Vagina (tissue), 2 donors: Measurements from ENCODE around the gene CTNNA3. TPM values are rescaled to one million over a fixed set of nuclear protein-coding genes. Genes with fewer than 3 reads are reported as not detected.

Experiments
- DNase-seq, 2 donors: peaks; one replicate each; pipeline ENCODE4 v3.0.0-alpha.2; 2017; ENCODE audit errors: extremely low spot score in 2 of 2
- H3K27ac ChIP-seq: fragments of 200-600 bp; sonication (generic); one replicate; pipeline ENCODE4 v1.5.1; 2019
- H3K27me3 ChIP-seq: fragments of 200-600 bp; sonication (generic); one replicate; pipeline ENCODE4 v1.5.1; 2019
- H3K36me3 ChIP-seq, 2 donors: fragments of 200-600 bp; sonication (generic); one replicate each; pipeline ENCODE4 v1.5.1; 2017 to 2019
- H3K4me1 ChIP-seq: fragments of 200-600 bp; sonication (generic); one replicate; pipeline ENCODE4 v1.5.1; 2019
- H3K4me3 ChIP-seq, 2 donors: fragments of 200-600 bp; sonication (generic); 1 replicate in 1 of 2; 2 replicates in 1 of 2; pipeline ENCODE4 v1.5.1; 2016 to 2019
- H3K9me3 ChIP-seq: fragments of 200-600 bp; sonication (generic); one replicate; pipeline ENCODE4 v1.5.1; 2019
- POLR2A ChIP-seq, 2 donors: fragments of 450-650 bp; IDR thresholded peaks; one replicate each; pipeline ENCODE4 v1.6.1; 2017; ENCODE audit warnings: antibody characterized with exemption in 2 of 2, mild to moderate bottlenecking in 2 of 2, moderate library complexity in 2 of 2
- POLR2AphosphoS5 ChIP-seq, 2 donors: sonication (generic); formaldehyde crosslinking; IDR thresholded peaks; one replicate each; pipeline ENCODE4 v1.9.0; 2017; ENCODE audit warnings: antibody characterized with exemption in 2 of 2, mild to moderate bottlenecking in 2 of 2, low read depth in 1 of 2; ENCODE audit not compliant: insufficient read depth in 1 of 2
- intact Hi-C: fragments of 100-400 bp; cut with DNase I; formaldehyde crosslinking; loops from one replicate; pipeline ENCODE4 v1.15.1; 2023
- total RNA-seq: library from RNA; depleted of rRNA; stranded (reverse); fragments of >200 nt; gene quantifications from one replicate; pipeline ENCODE4 v1.2.3, GENCODE V29; 2016
- TF ChIP-seq, protein P1 (sequence below), 3 experiments: fragments of 450-650 bp in 2 of 3; fragments of 200-600 bp in 1 of 3; sonication (generic) in 1 of 3; IDR thresholded peaks; one replicate each; pipeline ENCODE4 v1.5.1; 2017 to 2019; ENCODE audit warnings: antibody characterized with exemption in 3 of 3, mild to moderate bottlenecking in 2 of 3, moderate library complexity in 2 of 3

Gene CTNNA3
- total RNA-seq, 1 donor from 2014 or later: 0.98 TPM

- Histone ChIP-seq H3K27me3 (no peaks in the 10 kb centered on the region), H3K9me3 (no peaks in the 10 kb centered on the region), H3K27ac (no peak overlapping the region), H3K4me1 (no peaks in the 10 kb centered on the region), H3K4me3 (no peak overlapping the region), H3K36me3 (no peaks in the 10 kb centered on the region)
- DNase-seq: no peak
- TF ChIP-seq, protein P1, sequence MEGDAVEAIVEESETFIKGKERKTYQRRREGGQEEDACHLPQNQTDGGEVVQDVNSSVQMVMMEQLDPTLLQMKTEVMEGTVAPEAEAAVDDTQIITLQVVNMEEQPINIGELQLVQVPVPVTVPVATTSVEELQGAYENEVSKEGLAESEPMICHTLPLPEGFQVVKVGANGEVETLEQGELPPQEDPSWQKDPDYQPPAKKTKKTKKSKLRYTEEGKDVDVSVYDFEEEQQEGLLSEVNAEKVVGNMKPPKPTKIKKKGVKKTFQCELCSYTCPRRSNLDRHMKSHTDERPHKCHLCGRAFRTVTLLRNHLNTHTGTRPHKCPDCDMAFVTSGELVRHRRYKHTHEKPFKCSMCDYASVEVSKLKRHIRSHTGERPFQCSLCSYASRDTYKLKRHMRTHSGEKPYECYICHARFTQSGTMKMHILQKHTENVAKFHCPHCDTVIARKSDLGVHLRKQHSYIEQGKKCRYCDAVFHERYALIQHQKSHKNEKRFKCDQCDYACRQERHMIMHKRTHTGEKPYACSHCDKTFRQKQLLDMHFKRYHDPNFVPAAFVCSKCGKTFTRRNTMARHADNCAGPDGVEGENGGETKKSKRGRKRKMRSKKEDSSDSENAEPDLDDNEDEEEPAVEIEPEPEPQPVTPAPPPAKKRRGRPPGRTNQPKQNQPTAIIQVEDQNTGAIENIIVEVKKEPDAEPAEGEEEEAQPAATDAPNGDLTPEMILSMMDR (IDR thresholded peaks at IDR 0.05): no peak
- TF ChIP-seq POLR2AphosphoS5 (IDR thresholded peaks at IDR 0.05; ENCODE audit: insufficient read depth in 1 of 2, low read depth in 1 of 2) (no peak), POLR2A (IDR thresholded peaks at IDR 0.05) (no peak)
- intact Hi-C loops: no loop called here
These were observed 1785.8 kb downstream of the CTNNA3 start for GRCh38 chr10:65910209-65910608.

GRCh38 chr10:65907199-65907712 is 1788.7 kb downstream of the CTNNA3 start:
- Histone ChIP-seq H3K36me3 (no peaks in the 10 kb centered on the region), H3K27ac (no peak overlapping the region), H3K9me3 (no peaks in the 10 kb centered on the region), H3K4me3 (no peak overlapping the region), H3K27me3 (no peaks in the 10 kb centered on the region), H3K4me1 (no peaks in the 10 kb centered on the region)
- intact Hi-C loops: no loop called here
- DNase-seq: no peak
- TF ChIP-seq, protein P1 (IDR thresholded peaks at IDR 0.05): no peak

DNA sequence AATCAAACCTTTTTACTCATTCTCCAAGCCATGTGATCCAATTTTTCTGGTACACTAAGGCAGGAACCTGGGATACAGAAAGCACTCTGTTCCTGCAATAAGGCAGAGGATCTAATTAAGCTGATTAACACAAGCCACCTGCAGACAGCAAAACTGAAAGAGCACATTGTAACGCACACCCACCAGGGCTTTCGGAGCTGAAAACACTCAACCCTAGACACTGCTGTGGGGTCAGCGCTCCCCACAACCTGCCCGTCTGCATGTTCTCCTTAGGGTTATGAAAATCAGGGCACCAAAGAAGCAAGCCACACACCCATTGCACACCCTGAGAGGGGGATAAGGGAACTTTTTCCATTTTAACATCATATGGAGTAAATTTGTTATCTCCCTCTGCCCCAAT is 1792.4 kb downstream of the CTNNA3 start:
- Histone ChIP-seq H3K9me3 (no peaks in the 10 kb centered on the region), H3K27ac (no peak overlapping the region), H3K4me3 (no peak overlapping the region), H3K27me3 (no peaks in the 10 kb centered on the region), H3K4me1 (no peaks in the 10 kb centered on the region), H3K36me3 (no peaks in the 10 kb centered on the region)
- TF ChIP-seq POLR2A (IDR thresholded peaks at IDR 0.05) (no peak), POLR2AphosphoS5 (IDR thresholded peaks at IDR 0.05; ENCODE audit: insufficient read depth in 1 of 2, low read depth in 1 of 2) (no peak)
- TF ChIP-seq, protein P1 (IDR thresholded peaks at IDR 0.05): no peak
- intact Hi-C loops: no loop called here
- no peak for DNase-seq

DNA sequence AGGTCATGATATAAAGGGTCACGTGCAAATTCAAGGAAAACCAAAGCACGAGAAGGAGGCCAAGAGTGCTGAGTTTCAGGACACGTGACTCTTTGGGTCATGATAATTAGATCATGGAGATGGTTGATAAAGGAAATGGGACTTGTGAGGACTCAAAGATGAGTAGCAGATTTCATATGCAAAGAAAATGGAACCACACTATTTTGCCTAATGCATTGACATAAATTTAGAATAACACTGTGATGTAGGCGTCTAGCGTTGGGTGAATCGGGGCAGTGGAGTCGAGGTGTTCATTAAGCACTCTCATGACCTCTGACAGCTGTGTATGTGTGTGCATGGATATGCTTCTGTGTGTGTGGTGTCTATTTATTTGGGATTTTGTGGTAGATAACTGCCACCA is 1795.7 kb downstream of the CTNNA3 start:
- no peaks in the 10 kb centered on the region for H3K27me3 ChIP-seq
- TF ChIP-seq, protein P1 (IDR thresholded peaks at IDR 0.05): no peak
- TF ChIP-seq POLR2A (IDR thresholded peaks at IDR 0.05) (no peak), POLR2AphosphoS5 (IDR thresholded peaks at IDR 0.05; ENCODE audit: insufficient read depth in 1 of 2, low read depth in 1 of 2) (no peak)
- no peaks in the 10 kb centered on the region for H3K9me3 ChIP-seq
- H3K36me3 ChIP-seq: no peaks in the 10 kb centered on the region
- no peak for DNase-seq
- H3K27ac ChIP-seq: no peak overlapping the region
- intact Hi-C loops: no loop called here
- no peaks in the 10 kb centered on the region for H3K4me1 ChIP-seq
- H3K4me3 ChIP-seq: no peak overlapping the region

DNA sequence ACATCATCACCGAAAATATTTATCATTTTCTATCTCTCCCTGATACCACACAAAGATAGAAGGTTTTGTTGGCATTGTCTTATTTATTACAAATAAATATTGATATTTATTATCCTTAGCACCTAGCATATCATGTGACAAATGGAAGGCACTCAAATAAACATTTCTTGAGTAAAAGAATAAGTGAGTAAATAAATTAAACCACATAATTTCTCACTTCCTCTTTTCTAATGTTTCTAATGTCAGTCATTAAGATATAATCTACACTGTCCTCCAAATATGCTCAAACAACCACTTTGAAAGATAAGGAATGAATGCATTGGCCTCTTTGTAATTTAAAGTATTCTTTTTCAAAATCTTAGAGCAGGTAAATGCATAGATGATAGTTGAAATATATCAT is 1797.9 kb downstream of the CTNNA3 start:
- TF ChIP-seq POLR2A (IDR thresholded peaks at IDR 0.05): no peak
- no peak for TF ChIP-seq POLR2AphosphoS5 (IDR thresholded peaks at IDR 0.05; ENCODE audit: insufficient read depth in 1 of 2, low read depth in 1 of 2)
- TF ChIP-seq, protein P1 (IDR thresholded peaks at IDR 0.05): no peak
- Histone ChIP-seq H3K27ac (no peak overlapping the region), H3K36me3 (no peaks in the 10 kb centered on the region), H3K9me3 (no peaks in the 10 kb centered on the region), H3K4me3 (no peak overlapping the region), H3K27me3 (no peaks in the 10 kb centered on the region), H3K4me1 (no peaks in the 10 kb centered on the region)
- intact Hi-C loops: no loop called here
- DNase-seq: no peak
